ENCODE results near the gene HDDC2. TPM values are rescaled to one million over a fixed set of nuclear protein-coding genes. Genes with fewer than 3 reads are reported as not detected.

The HDDC2 gene
- total RNA-seq, 1 donor from 2014 or later: 102 TPM

- H3K27ac Mint-ChIP-seq: no peak overlapping the region
- peaks cover 2% of the 10 kb centered on the region for H3K9me3 Mint-ChIP-seq
- H3K36me3 Mint-ChIP-seq: no peaks in the 10 kb centered on the region
- no peak for DNase-seq (ENCODE audit: low spot score in 2 of 2, unreplicated experiment in 2 of 2)
- H3K27me3 Mint-ChIP-seq (ENCODE audit: low read depth): peaks cover 3% of the 10 kb centered on the region
- TF ChIP-seq CTCF (IDR thresholded peaks at IDR 0.05; ENCODE audit: unreplicated experiment): no peak
- H3K4me3 Mint-ChIP-seq: no peak overlapping the region
- no peaks in the 10 kb centered on the region for H3K4me1 Mint-ChIP-seq
Observed at GRCh38 chr6:125325586-125325985, 23.8 kb upstream of the HDDC2 start.

- Mint-ChIP-seq H3K4me3 (no peak overlapping the region), H3K27me3 (ENCODE audit: low read depth) (no peaks in the 10 kb centered on the region), H3K36me3 (no peaks in the 10 kb centered on the region), H3K9me3 (peaks cover 2% of the 10 kb centered on the region), H3K4me1 (no peaks in the 10 kb centered on the region), H3K27ac (no peak overlapping the region)
- no peak for DNase-seq (ENCODE audit: low spot score in 2 of 2, unreplicated experiment in 2 of 2)
- no peak for TF ChIP-seq CTCF (IDR thresholded peaks at IDR 0.05; ENCODE audit: unreplicated experiment)
Observed at GRCh38 chr6:125323376-125323775, 21.6 kb upstream of the HDDC2 start.

GRCh38 chr6:125316621-125317020 is 14.9 kb upstream of the HDDC2 start:
- no peaks in the 10 kb centered on the region for H3K9me3 Mint-ChIP-seq
- no peaks in the 10 kb centered on the region for H3K36me3 Mint-ChIP-seq
- H3K4me3 Mint-ChIP-seq: no peak overlapping the region
- no peak for TF ChIP-seq CTCF (IDR thresholded peaks at IDR 0.05; ENCODE audit: unreplicated experiment)
- H3K27me3 Mint-ChIP-seq (ENCODE audit: low read depth): no peaks in the 10 kb centered on the region
- DNase-seq (ENCODE audit: low spot score in 2 of 2, unreplicated experiment in 2 of 2): no peak
- H3K4me1 Mint-ChIP-seq: peaks cover 4% of the 10 kb centered on the region
- H3K27ac Mint-ChIP-seq: no peak overlapping the region

- Mint-ChIP-seq H3K27ac (no peak overlapping the region), H3K9me3 (no peaks in the 10 kb centered on the region), H3K36me3 (no peaks in the 10 kb centered on the region), H3K4me1 (peaks cover 7% of the 10 kb centered on the region), H3K27me3 (ENCODE audit: low read depth) (no peaks in the 10 kb centered on the region), H3K4me3 (no peak overlapping the region)
- no peak for DNase-seq (ENCODE audit: low spot score in 2 of 2, unreplicated experiment in 2 of 2)
- no peak for TF ChIP-seq CTCF (IDR thresholded peaks at IDR 0.05; ENCODE audit: unreplicated experiment)
Observed at GRCh38 chr6:125315548-125315947, 13.8 kb upstream of the HDDC2 start.

- peak; percentile 78 for TF ChIP-seq CTCF (IDR thresholded peaks at IDR 0.05; ENCODE audit: unreplicated experiment)
- Mint-ChIP-seq H3K27ac (no peak overlapping the region), H3K4me1 (peaks cover 10% of the 10 kb centered on the region), H3K27me3 (ENCODE audit: low read depth) (no peaks in the 10 kb centered on the region), H3K36me3 (no peaks in the 10 kb centered on the region), H3K4me3 (no peak overlapping the region), H3K9me3 (no peaks in the 10 kb centered on the region)
- peak; percentile 37 to 70 for DNase-seq (ENCODE audit: low spot score in 2 of 2, unreplicated experiment in 2 of 2)
Observed at GRCh38 chr6:125314009-125314581, 12.3 kb upstream of the HDDC2 start.

GRCh38 chr6:125312950-125313349 is 11.2 kb upstream of the HDDC2 start:
- no peak for TF ChIP-seq CTCF (IDR thresholded peaks at IDR 0.05; ENCODE audit: unreplicated experiment)
- H3K4me1 Mint-ChIP-seq: peaks cover 13% of the 10 kb centered on the region
- H3K9me3 Mint-ChIP-seq: no peaks in the 10 kb centered on the region
- no peaks in the 10 kb centered on the region for H3K36me3 Mint-ChIP-seq
- H3K27me3 Mint-ChIP-seq (ENCODE audit: low read depth): no peaks in the 10 kb centered on the region
- no peak overlapping the region for H3K4me3 Mint-ChIP-seq
- DNase-seq (ENCODE audit: low spot score in 2 of 2, unreplicated experiment in 2 of 2): no peak
- H3K27ac Mint-ChIP-seq: no peak overlapping the region
